ENCODE data around the gene RHOV. TPM values are rescaled to one million over a fixed set of nuclear protein-coding genes. Genes with fewer than 3 reads are reported as not detected.

The RHOV gene
- total and polyA plus RNA-seq, 10 of the 15 experiments (the other 5 are each of a cell fraction or from before 2014, with no cell fraction given) = 0.24 to 39.3 (median 9.3) TPM

DNA sequence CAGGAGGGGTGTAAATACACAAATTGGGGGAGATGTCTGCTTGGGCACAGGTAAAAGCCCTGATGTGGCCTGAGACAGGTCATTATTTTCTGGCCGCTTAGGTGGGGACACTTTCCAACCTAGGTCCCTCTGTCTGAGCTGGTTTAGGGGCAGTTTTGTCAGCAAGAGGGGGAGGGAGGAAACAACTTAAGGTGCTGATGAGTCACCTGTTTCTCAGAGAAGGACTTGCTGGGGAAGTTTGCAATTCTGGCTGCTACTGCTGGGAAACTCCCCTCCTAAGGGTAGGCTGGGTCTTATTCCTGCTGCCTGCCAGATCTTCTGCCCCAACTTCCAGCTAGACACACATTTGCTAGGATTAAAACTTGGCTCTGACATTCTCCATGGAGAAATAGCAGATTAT lies 4.8 kb upstream of the RHOV start (continued):
- TF ChIP-seq RB1 (IDR thresholded peaks at IDR 0.05; ENCODE audit: borderline replicate concordance) (no peak), PKNOX1 (IDR thresholded peaks at IDR 0.05) (no peak), EP300 (IDR thresholded peaks at IDR 0.05; ENCODE audit: borderline replicate concordance in 1 of 2, control insufficient read depth in 1 of 2, low read depth in 2 of 2, low read length in 2 of 2) (peak in 1 of 2 experiments; percentile 62; a peak in 1 of 4 replicates), ZBED1 (IDR thresholded peaks at IDR 0.05; ENCODE audit: borderline replicate concordance) (no peak), RELA (IDR thresholded peaks at IDR 0.05; ENCODE audit: borderline replicate concordance, partially characterized antibody) (peak; percentile 79), GATAD2B (conservative IDR thresholded peaks at IDR 0.05; ENCODE audit: low read depth) (no peak), BCLAF1 (IDR thresholded peaks at IDR 0.05) (no peak), KDM1A (IDR thresholded peaks at IDR 0.05; ENCODE audit: borderline replicate concordance) (no peak), JUND (IDR thresholded peaks at IDR 0.05; ENCODE audit: low read depth, low read length) (no peak), POLR2A (IDR thresholded peaks at IDR 0.05; ENCODE audit: low read depth, low read length) (no peak), MTA3 (IDR thresholded peaks at IDR 0.05; ENCODE audit: borderline replicate concordance, low read length) (no peak), RCOR1 (conservative IDR thresholded peaks at IDR 0.05; ENCODE audit: low read depth, low read length) (no peak), BCL11A (IDR thresholded peaks at IDR 0.05; ENCODE audit: low read depth, low read length) (0 out of 2 replicates have a peak, but pooled peaks have one; percentile 10), PAX5 (IDR thresholded peaks at IDR 0.05; ENCODE audit: borderline replicate concordance, low read depth, low read length) (no peak), RUNX3 (IDR thresholded peaks at IDR 0.05; ENCODE audit: low read length) (peak; percentile 35; the same call in 1 of the 2 replicates), SMC3 (IDR thresholded peaks at IDR 0.05; ENCODE audit: borderline replicate concordance, low read length) (no peak), POU2F2 (IDR thresholded peaks at IDR 0.05; ENCODE audit: borderline replicate concordance, low read depth, low read length) (no peak), SREBF1 (IDR thresholded peaks at IDR 0.05; ENCODE audit: low read length) (no peak), SUZ12 (IDR thresholded peaks at IDR 0.05; ENCODE audit: unreplicated experiment) (no peak), NFIC (IDR thresholded peaks at IDR 0.05; ENCODE audit: low read depth, low read length) (peak; percentile 27; the same call in 1 of the 2 replicates), CHD1 (IDR thresholded peaks at IDR 0.05; ENCODE audit: low read depth, low read length) (no peak)
- TF ChIP-seq, protein P1, sequence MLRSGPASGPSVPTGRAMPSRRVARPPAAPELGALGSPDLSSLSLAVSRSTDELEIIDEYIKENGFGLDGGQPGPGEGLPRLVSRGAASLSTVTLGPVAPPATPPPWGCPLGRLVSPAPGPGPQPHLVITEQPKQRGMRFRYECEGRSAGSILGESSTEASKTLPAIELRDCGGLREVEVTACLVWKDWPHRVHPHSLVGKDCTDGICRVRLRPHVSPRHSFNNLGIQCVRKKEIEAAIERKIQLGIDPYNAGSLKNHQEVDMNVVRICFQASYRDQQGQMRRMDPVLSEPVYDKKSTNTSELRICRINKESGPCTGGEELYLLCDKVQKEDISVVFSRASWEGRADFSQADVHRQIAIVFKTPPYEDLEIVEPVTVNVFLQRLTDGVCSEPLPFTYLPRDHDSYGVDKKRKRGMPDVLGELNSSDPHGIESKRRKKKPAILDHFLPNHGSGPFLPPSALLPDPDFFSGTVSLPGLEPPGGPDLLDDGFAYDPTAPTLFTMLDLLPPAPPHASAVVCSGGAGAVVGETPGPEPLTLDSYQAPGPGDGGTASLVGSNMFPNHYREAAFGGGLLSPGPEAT (IDR thresholded peaks at IDR 0.05; ENCODE audit: low read depth) = peak; percentile 74; the same call in 1 of the 2 replicates
- TF ChIP-seq, protein P2, sequence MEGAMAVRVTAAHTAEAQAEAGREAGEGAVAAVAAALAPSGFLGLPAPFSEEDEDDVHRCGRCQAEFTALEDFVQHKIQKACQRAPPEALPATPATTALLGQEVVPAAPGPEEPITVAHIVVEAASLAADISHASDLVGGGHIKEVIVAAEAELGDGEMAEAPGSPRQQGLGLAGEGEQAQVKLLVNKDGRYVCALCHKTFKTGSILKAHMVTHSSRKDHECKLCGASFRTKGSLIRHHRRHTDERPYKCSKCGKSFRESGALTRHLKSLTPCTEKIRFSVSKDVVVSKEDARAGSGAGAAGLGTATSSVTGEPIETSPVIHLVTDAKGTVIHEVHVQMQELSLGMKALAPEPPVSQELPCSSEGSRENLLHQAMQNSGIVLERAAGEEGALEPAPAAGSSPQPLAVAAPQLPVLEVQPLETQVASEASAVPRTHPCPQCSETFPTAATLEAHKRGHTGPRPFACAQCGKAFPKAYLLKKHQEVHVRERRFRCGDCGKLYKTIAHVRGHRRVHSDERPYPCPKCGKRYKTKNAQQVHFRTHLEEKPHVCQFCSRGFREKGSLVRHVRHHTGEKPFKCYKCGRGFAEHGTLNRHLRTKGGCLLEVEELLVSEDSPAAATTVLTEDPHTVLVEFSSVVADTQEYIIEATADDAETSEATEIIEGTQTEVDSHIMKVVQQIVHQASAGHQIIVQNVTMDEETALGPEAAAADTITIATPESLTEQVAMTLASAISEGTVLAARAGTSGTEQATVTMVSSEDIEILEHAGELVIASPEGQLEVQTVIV (IDR thresholded peaks at IDR 0.05; ENCODE audit: borderline replicate concordance, partially characterized antibody) = no peak
